Muscle of leg (tissue), 11 donors: ENCODE data around the gene THAP11. TPM values are rescaled to one million over a fixed set of nuclear protein-coding genes. Genes with fewer than 3 reads are reported as not detected.
"Not testable (repeated sequence)": the region's sequence is repeated elsewhere in the genome, so short reads cannot be mapped to it uniquely, and the experiment has no call there.

ENCODE experiments used
- DNase-seq: peaks from one replicate; pipeline ENCODE4 v3.0.0; 2013
- H3K27ac ChIP-seq: one replicate; pipeline ENCODE4 v1.5.1; 2013; ENCODE audit warnings: mild to moderate bottlenecking, low read length, control low read depth
- H3K27me3 ChIP-seq: one replicate; pipeline ENCODE4 v1.6.1; 2013; ENCODE audit warnings: low read length; ENCODE audit not compliant: control insufficient read depth, insufficient read depth
- H3K36me3 ChIP-seq: one replicate; pipeline ENCODE4 v1.6.1; 2013; ENCODE audit warnings: low read length; ENCODE audit not compliant: control insufficient read depth, insufficient read depth
- H3K4me1 ChIP-seq: one replicate; pipeline ENCODE4 v1.6.1; 2013; ENCODE audit warnings: low read length; ENCODE audit not compliant: control insufficient read depth, insufficient read depth
- H3K4me3 ChIP-seq: one replicate; pipeline ENCODE4 v1.5.1; 2013; ENCODE audit warnings: low read length, control low read depth
- H3K9me3 ChIP-seq: replicated peaks from 2 replicates; pipeline ENCODE4 v1.6.1; 2013; ENCODE audit warnings: low read depth, low read length; ENCODE audit not compliant: control insufficient read depth
- WGBS: methylation state at CpG from one replicate; pipeline ENCODE4 v1.1.5; 2013; ENCODE audit warnings: missing lambda C conversion rate; ENCODE audit not compliant: insufficient coverage; 5-methylcytosine and 5-hydroxymethylcytosine counted together
- polyA plus RNA-seq, 8 donors: library from polyadenylated mRNA; unstranded; fragments of 120-200 nt; gene quantifications; one replicate each; pipeline versions ENCODE4 v1.2.1 to v1.2.3, GENCODE V29; 2013; ENCODE audit warnings: inconsistent platforms in 1 of 8, low replicate concordance in 1 of 8; ENCODE audit not compliant: insufficient read length in 8 of 8, insufficient read depth in 1 of 8
- total RNA-seq: library from RNA; stranded (reverse); fragments of 120-200 nt; gene quantifications from one replicate; pipeline ENCODE4 v1.2.4, GENCODE V29; 2013

Gene THAP11
- total and polyA plus RNA-seq, 9 donors: 25.3 to 29.5 (median 27.3) TPM

- Histone ChIP-seq H3K4me3 (peak overlapping the region; percentile 73), H3K27ac (peak overlapping the region; percentile 23), H3K4me1 (peaks cover 13% of the 10 kb centered on the region), H3K9me3 (no peaks in the 10 kb centered on the region), H3K36me3 (peaks cover 37% of the 10 kb centered on the region), H3K27me3 (no peaks in the 10 kb centered on the region)
- 0% methylated on average over 48 of the region's 49 CpGs for WGBS
- peak; percentile 98 for DNase-seq
These were observed 8.5 kb upstream of the THAP11 start for GRCh38 chr16:67833415-67834241.

- Histone ChIP-seq H3K27me3 (no peaks in the 10 kb centered on the region), H3K36me3 (peaks cover 31% of the 10 kb centered on the region), H3K27ac (no peak overlapping the region), H3K4me1 (peaks cover 13% of the 10 kb centered on the region), H3K9me3 (no peaks in the 10 kb centered on the region), H3K4me3 (peak overlapping the region; percentile 73)
- 90% methylated on average over 8 of the region's 10 CpGs for WGBS
- DNase-seq: no peak
These were observed 7.9 kb upstream of the THAP11 start for GRCh38 chr16:67834242-67834614.

GRCh38 chr16:67837190-67837589, 4.9 kb upstream of the THAP11 start:
- H3K9me3 ChIP-seq, H3K4me3 ChIP-seq, H3K27ac ChIP-seq, DNase-seq, H3K27me3 ChIP-seq, H3K36me3 ChIP-seq: not testable (repeated sequence)
- WGBS: 92% methylated on average over 7 of the region's 10 CpGs
- peaks cover 20% of the 10 kb centered on the region for H3K4me1 ChIP-seq

GRCh38 chr16:67837811-67838210, 4.3 kb upstream of the THAP11 start:
- Histone ChIP-seq H3K4me3 (no peak overlapping the region), H3K9me3 (no peaks in the 10 kb centered on the region)

GRCh38 chr16:67841198-67841815, 813 bp upstream of the THAP11 start:
- DNase-seq: no peak
- Histone ChIP-seq H3K27ac (peak overlapping the region; percentile 96), H3K27me3 (no peaks in the 10 kb centered on the region), H3K9me3 (no peaks in the 10 kb centered on the region), H3K36me3 (peaks cover 5% of the 10 kb centered on the region), H3K4me3 (peak overlapping the region; percentile 60), H3K4me1 (peaks cover 43% of the 10 kb centered on the region)
- WGBS: 46% methylated on average over 17 of the region's 17 CpGs

More at GRCh38 chr16:67837811-67838210, 4.3 kb upstream of the THAP11 start:
- no peak for DNase-seq
- Histone ChIP-seq H3K27ac (no peak overlapping the region), H3K36me3 (no peaks in the 10 kb centered on the region), H3K27me3 (no peaks in the 10 kb centered on the region), H3K4me1 (peaks cover 16% of the 10 kb centered on the region)
- WGBS: 100% methylated on average over 1 of the region's 2 CpGs

DNA sequence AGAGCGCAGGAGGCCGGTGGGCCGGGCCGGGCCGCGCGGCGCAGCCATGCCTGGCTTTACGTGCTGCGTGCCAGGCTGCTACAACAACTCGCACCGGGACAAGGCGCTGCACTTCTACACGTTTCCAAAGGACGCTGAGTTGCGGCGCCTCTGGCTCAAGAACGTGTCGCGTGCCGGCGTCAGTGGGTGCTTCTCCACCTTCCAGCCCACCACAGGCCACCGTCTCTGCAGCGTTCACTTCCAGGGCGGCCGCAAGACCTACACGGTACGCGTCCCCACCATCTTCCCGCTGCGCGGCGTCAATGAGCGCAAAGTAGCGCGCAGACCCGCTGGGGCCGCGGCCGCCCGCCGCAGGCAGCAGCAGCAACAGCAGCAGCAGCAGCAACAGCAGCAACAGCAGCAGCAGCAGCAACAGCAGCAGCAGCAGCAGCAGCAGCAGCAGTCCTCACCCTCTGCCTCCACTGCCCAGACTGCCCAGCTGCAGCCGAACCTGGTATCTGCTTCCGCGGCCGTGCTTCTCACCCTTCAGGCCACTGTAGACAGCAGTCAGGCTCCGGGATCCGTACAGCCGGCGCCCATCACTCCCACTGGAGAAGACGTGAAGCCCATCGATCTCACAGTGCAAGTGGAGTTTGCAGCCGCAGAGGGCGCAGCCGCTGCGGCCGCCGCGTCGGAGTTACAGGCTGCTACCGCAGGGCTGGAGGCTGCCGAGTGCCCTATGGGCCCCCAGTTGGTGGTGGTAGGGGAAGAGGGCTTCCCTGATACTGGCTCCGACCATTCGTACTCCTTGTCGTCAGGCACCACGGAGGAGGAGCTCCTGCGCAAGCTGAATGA, 606 bp downstream of the THAP11 start:
- no peaks in the 10 kb centered on the region for H3K27me3 ChIP-seq
- no peaks in the 10 kb centered on the region for H3K9me3 ChIP-seq
- H3K27ac ChIP-seq: peak overlapping the region; percentile 71
- peaks cover 46% of the 10 kb centered on the region for H3K4me1 ChIP-seq
- peak; percentile 49 for DNase-seq
- H3K36me3 ChIP-seq: peaks cover 5% of the 10 kb centered on the region
- under 1% methylated on average over 66 of the region's 67 CpGs for WGBS
- peak overlapping the region; percentile 71 for H3K4me3 ChIP-seq

GRCh38 chr16:67843343-67843765, 1.2 kb downstream of the THAP11 start:
- H3K4me1 ChIP-seq: peaks cover 52% of the 10 kb centered on the region
- no peaks in the 10 kb centered on the region for H3K9me3 ChIP-seq

GRCh38 chr16:67844497-67844896, 2.4 kb downstream of the THAP11 start:
- H3K4me3 ChIP-seq: no peak overlapping the region
- DNase-seq: peak; percentile 26

More at GRCh38 chr16:67843343-67843765, 1.2 kb downstream of the THAP11 start:
- Histone ChIP-seq H3K27me3 (no peaks in the 10 kb centered on the region), H3K4me3 (peak overlapping the region; percentile 71), H3K36me3 (peaks cover 5% of the 10 kb centered on the region), H3K27ac (peak overlapping the region; percentile 71)
- WGBS: 11% methylated on average over 10 of the region's 11 CpGs
- no peak for DNase-seq

GRCh38 chr16:67845291-67846062, 3.4 kb downstream of the THAP11 start:
- Histone ChIP-seq H3K27me3 (no peaks in the 10 kb centered on the region), H3K4me1 (peaks cover 56% of the 10 kb centered on the region), H3K4me3 (peak overlapping the region; percentile 88), H3K9me3 (no peaks in the 10 kb centered on the region), H3K27ac (peak overlapping the region; percentile 99), H3K36me3 (peaks cover 9% of the 10 kb centered on the region)
- DNase-seq: no peak
- 53% methylated on average over 5 of the region's 5 CpGs for WGBS

More at GRCh38 chr16:67844497-67844896, 2.4 kb downstream of the THAP11 start:
- peaks cover 56% of the 10 kb centered on the region for H3K4me1 ChIP-seq
- H3K27ac ChIP-seq: no peak overlapping the region
- 40% methylated on average over 4 of the region's 4 CpGs for WGBS
- no peaks in the 10 kb centered on the region for H3K27me3 ChIP-seq
- peaks cover 9% of the 10 kb centered on the region for H3K36me3 ChIP-seq
- no peaks in the 10 kb centered on the region for H3K9me3 ChIP-seq
